22Rv1 (cell line): ENCODE data around the gene TENT5A.
"Not testable (repeated sequence)": the region's sequence is repeated elsewhere in the genome, so short reads cannot be mapped to it uniquely, and the experiment has no call there.

ENCODE experiments used
- ZFX ChIP-seq: fragments of 450-650 bp; IDR thresholded peaks from 2 replicates; pipeline ENCODE4 v1.6.1; 2017; ENCODE audit warnings: antibody characterized with exemption, borderline replicate concordance
- TF ChIP-seq, protein P1 (sequence below): fragments of 450-650 bp; IDR thresholded peaks from 2 replicates; pipeline ENCODE4 v1.5.1; 2017; ENCODE audit warnings: mild to moderate bottlenecking

DNA sequence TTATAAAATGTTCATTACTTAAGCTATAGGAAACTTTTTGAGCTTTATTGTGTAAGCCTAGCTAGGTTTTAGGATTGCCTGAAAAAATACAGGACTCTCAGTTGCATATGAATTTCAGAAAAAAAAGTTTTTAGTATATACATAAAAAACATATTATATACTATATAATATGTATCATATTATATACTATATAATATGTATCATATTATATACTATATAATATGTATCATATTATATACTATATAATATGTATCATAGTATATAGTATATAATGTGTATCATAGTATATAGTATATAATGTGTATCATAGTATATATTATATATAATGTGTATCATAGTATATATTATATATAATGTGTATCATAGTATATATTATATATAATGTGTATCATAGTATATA is 11.9 kb downstream of the TENT5A start:
- TF ChIP-seq, protein P1, sequence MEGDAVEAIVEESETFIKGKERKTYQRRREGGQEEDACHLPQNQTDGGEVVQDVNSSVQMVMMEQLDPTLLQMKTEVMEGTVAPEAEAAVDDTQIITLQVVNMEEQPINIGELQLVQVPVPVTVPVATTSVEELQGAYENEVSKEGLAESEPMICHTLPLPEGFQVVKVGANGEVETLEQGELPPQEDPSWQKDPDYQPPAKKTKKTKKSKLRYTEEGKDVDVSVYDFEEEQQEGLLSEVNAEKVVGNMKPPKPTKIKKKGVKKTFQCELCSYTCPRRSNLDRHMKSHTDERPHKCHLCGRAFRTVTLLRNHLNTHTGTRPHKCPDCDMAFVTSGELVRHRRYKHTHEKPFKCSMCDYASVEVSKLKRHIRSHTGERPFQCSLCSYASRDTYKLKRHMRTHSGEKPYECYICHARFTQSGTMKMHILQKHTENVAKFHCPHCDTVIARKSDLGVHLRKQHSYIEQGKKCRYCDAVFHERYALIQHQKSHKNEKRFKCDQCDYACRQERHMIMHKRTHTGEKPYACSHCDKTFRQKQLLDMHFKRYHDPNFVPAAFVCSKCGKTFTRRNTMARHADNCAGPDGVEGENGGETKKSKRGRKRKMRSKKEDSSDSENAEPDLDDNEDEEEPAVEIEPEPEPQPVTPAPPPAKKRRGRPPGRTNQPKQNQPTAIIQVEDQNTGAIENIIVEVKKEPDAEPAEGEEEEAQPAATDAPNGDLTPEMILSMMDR = not testable (repeated sequence)
- TF ChIP-seq ZFX = not testable (repeated sequence)
